ENCODE data around the gene USF3.
"Not testable (repeated sequence)": the region's sequence is repeated elsewhere in the genome, so short reads cannot be mapped to it uniquely, and the experiment has no call there.

The USF3 gene

GRCh38 chr3:113654310-113654709, 42.1 kb downstream of the USF3 start:
- DNase-seq (ENCODE audit: low read depth, low spot score): no peak

DNA sequence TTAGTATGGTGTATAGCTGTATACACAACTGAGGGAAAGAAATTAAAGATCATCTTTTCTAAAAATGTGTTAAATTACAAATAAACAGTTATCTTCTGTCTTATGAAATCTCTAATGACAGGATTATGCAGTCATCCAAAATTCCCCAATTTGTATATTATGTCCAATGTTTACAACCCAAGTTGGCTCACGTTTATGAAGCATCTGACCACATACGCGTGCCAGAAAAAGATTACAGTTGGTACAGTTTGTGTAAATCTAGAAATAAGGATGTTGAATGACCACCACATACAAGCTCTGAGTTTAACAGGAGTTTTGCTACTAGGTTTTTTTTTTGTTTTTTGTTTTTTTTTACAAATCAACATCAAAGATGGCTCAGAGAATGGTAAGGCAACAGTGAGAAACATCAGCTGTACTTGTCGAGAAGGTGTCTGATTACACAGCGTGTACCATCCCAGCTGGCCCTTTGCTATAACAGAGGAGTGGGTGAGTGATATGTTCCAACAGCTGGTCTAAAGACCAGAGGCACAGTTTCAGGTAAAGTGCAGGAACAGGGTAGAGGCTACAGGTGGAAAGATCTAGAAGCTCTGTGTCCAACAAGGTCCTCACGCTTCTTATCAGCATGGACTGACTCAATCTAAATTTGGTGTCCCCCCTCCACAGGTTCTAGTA, 47.1 kb downstream of the USF3 start:
- DNase-seq (ENCODE audit: low read depth, low spot score): no peak

GRCh38 chr3:113648524-113648923, 47.9 kb downstream of the USF3 start:
- DNase-seq (ENCODE audit: low read depth, low spot score): no peak

DNA sequence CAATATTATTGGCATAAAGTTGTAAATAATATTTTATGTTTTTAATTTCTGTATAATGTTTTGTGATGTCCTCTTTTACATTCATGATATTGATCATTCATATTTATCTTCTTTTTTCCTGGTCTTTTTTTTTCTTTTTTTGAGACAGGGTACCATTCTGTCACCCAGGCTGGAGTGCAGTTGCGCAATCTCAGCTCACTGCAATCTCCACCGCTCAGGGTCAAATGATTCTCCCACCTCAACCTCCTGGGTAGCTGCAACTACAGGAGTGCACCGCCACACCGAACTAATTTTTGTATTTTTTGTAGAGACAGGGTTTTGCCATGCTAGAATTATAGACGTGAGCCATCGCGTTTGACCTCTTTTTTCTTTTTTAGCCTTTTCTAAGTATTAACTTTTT, 52.9 kb downstream of the USF3 start:
- no peak for DNase-seq (ENCODE audit: low read depth, low spot score)

GRCh38 chr3:113638910-113639309, 57.5 kb downstream of the USF3 start:
- DNase-seq (ENCODE audit: low read depth, low spot score): no peak

DNA sequence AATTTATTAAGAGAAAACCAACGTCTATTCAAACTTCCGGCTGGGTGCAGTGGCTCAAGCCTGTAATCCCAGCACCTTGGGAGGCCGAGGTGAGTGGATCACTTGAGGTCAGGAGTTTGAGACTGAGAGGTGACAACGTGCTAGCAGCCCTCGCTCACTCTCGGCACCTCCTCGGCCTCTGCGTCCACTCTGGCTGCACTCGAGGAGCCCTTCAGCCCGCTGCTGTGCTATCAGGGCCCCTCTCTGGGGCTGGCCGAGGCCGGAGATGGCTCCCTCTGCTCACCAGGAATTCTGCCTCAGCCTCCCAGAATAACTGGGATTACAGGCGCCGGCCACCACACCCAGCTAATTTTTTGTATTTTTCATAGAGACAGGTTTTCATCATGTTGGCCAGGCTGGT, 58.7 kb downstream of the USF3 start:
- DNase-seq (ENCODE audit: low read depth, low spot score): no peak

GRCh38 chr3:113636034-113636433, 60.4 kb downstream of the USF3 start:
- DNase-seq (ENCODE audit: low read depth, low spot score): not testable (repeated sequence)

DNA sequence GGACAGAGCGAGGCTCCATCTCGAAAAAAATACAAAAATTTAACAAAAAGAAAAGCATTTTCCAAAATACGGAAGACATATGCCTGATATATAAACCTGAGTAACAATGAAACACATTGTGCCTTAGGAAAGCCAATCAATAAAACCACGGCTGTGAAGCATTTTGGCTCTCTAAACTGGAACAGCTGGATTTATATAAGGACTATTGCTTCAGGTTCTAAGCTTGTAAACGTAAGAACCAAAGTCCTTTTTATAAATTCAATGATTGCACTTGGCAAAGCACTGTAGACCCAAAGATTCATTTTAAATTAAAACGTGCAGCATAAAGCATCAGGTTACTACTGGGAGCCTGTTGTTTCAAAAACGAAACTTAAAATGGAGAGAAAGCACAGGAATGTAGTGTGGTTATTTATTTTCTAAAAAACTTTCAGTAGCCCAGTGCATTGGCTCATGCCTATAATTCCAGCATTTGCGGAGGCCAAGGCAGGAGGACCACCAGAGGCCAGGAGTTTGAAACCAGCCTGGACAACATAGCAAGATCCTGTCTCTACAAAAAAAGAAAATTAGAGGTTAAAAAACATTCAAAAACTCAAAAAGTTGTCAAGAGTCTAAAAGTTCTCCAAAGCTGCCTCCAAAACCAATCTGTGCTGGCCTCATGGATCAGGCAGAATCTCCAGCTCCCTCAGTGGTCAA, 61.5 kb downstream of the USF3 start:
- DNase-seq (ENCODE audit: low read depth, low spot score): no peak

GRCh38 chr3:113631573-113631972, 64.9 kb downstream of the USF3 start:
- no peak for DNase-seq (ENCODE audit: low read depth, low spot score)

GRCh38 chr3:113630956-113631542, 65.4 kb downstream of the USF3 start:
- no peak for DNase-seq (ENCODE audit: low read depth, low spot score)

DNA sequence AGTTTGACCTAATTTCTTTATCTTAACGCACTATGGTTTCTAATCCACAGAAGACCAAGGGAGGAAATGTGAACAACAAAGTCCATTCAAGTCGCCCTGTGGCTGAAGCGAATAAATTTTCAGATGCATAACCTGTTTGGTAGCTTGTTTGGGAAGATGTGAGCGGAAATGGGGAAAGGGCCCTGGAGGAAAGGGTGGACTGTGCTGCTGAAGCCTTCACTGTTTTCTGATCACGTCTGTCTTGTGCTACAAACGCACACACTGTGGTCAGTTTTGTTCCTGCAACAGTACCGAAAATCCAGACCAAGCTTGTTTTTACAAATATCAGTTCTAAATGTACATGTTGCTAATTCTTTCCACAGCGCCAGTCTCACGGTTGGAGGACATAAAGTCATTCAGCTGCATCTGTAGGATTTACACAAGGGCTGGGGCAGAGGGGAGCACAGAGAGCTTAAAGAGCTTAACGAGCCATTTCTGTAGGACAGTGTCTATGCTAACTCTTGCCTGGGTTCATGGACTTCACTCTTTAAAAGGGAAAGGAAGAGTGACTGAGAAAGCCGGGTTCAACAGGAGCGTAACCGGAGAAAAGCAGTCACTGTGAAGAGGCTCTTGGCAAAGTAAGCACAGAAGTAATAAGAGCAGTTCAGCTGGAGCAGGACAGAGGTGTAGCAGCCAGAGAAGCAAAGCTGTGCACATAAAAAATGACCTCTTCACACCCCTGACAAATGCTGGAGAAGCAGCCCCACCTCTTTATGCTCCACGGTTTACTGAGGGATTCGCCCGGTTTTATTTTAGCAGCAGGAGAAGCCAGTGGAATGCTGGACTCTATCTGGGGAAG, 66.6 kb downstream of the USF3 start:
- DNase-seq (ENCODE audit: low read depth, low spot score): no peak

- DNase-seq (ENCODE audit: low read depth, low spot score): no peak
Observed at GRCh38 chr3:113628788-113629187, 67.7 kb downstream of the USF3 start.

DNA sequence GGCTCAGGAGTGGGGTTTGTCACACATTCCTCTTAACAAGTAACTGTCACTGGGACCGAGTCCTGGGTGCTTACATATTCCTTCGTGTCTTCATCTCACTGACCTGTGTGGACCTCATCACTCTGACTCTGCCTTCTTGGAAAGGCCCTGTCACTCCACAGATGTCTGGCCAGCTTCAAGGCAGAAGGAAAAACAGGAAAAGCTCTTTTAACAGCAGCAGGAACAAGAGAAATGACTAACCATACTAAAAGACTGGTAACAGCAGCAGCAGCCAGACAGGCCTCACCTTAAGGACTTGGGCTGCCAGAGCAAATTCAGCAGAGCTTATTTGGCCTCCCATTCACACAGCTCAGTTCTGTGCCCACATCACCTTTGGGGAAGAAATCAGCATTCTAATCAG, 68.1 kb downstream of the USF3 start:
- DNase-seq (ENCODE audit: low read depth, low spot score): no peak

GRCh38 chr3:113626503-113627371, 69.7 kb downstream of the USF3 start:
- no peak for DNase-seq (ENCODE audit: low read depth, low spot score)

DNA sequence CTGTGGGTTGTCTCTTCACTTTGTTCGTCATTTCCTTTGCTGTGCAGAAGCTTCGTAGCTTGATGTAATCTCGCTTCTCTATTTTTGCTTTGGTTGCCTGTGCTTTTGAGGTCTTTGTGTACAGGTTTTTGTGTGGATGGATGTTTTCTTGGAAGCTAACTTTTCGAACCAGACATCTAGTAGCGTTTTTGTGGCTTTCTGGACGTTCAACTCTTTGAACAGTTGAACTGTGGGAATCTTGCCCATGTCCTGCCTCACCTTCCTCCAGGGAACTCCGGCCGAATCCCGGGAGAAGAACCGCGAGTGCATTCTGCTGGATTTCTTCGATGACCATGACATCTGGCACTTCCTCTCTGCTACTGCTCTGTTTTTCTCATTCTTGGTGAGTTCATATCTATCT, 70.6 kb downstream of the USF3 start:
- no peak for DNase-seq (ENCODE audit: low read depth, low spot score)

GRCh38 chr3:113623811-113624210, 72.6 kb downstream of the USF3 start:
- no peak for DNase-seq (ENCODE audit: low read depth, low spot score)

GRCh38 chr3:113623324-113623723, 73.1 kb downstream of the USF3 start:
- no peak for DNase-seq (ENCODE audit: low read depth, low spot score)

- no peak for DNase-seq (ENCODE audit: low read depth, low spot score)
Observed at GRCh38 chr3:113620091-113620490, 76.4 kb downstream of the USF3 start.

DNA sequence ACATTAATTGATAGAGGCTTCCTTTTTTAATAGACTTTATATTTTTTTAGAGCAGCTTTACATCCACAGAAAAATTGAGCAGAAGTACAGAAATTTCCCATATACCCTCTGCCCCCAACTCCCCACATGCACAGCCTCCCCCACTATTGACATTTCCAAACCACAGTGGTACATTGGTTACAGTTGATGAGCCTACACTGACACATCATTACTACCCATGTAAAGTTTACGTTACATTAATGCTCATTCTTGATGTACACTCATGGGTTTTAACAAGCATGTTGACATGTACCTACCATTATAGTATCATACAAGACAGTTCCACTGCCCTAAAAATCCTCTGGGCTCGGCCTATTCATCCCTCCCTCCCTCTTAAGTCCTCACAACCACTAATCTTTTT, 78.7 kb downstream of the USF3 start:
- DNase-seq (ENCODE audit: low read depth, low spot score): no peak

DNA sequence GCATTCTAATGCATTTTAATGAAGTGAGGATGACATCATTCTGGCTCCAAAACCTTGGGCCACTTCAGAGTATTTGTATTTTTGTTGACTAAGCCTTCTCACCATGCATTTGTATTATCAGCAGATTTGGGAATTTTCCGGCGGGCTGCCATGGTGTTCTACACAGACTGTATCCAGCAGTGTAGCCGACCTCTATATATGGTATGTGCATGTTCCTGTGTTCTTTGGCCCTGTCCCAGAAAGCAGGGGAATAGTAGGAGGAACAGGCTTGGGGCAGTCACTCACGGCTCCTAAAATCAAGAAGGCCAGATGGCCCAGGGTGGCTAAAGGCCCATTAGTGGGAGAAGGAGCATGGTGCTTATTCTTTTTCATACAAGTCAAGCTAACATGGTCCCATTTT, 80.5 kb downstream of the USF3 start:
- no peak for DNase-seq (ENCODE audit: low read depth, low spot score)

- DNase-seq (ENCODE audit: low read depth, low spot score): no peak
Observed at GRCh38 chr3:113614402-113614801, 82.0 kb downstream of the USF3 start.

Measured in activated naive CD8-positive, alpha-beta T cell treated with anti-CD3 and anti-CD28 coated beads, Interleukin-2, amount 50 U/mL, for 16 hours (primary cell).